ENCODE results near the gene NEDD1.

DNA sequence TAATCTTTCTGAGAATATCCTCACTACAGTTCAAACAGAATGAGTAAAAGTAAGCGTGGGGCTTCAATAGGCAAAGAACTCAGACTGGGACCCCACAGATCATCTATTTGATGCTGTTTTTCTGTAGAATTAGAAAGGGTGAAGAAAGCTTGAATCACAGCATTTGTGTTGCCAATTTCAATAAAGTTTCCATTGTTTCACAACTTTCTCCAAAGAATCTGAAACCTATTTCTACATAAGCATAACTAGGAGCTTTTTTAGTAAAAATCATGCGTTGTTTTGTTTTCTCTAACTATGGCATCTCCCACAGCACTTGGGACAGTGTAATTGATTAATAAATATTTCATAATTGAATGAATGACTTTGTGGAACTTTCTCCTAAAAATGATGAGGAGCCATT, 16.7 kb upstream of the NEDD1 start:
- TF ChIP-seq, protein P1, sequence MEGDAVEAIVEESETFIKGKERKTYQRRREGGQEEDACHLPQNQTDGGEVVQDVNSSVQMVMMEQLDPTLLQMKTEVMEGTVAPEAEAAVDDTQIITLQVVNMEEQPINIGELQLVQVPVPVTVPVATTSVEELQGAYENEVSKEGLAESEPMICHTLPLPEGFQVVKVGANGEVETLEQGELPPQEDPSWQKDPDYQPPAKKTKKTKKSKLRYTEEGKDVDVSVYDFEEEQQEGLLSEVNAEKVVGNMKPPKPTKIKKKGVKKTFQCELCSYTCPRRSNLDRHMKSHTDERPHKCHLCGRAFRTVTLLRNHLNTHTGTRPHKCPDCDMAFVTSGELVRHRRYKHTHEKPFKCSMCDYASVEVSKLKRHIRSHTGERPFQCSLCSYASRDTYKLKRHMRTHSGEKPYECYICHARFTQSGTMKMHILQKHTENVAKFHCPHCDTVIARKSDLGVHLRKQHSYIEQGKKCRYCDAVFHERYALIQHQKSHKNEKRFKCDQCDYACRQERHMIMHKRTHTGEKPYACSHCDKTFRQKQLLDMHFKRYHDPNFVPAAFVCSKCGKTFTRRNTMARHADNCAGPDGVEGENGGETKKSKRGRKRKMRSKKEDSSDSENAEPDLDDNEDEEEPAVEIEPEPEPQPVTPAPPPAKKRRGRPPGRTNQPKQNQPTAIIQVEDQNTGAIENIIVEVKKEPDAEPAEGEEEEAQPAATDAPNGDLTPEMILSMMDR (IDR thresholded peaks at IDR 0.05), result no peak
- TF ChIP-seq, protein P2, sequence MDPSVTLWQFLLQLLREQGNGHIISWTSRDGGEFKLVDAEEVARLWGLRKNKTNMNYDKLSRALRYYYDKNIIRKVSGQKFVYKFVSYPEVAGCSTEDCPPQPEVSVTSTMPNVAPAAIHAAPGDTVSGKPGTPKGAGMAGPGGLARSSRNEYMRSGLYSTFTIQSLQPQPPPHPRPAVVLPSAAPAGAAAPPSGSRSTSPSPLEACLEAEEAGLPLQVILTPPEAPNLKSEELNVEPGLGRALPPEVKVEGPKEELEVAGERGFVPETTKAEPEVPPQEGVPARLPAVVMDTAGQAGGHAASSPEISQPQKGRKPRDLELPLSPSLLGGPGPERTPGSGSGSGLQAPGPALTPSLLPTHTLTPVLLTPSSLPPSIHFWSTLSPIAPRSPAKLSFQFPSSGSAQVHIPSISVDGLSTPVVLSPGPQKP (IDR thresholded peaks at IDR 0.05; ENCODE audit: low read depth, low read length), result no peak
- TF ChIP-seq MYC (IDR thresholded peaks at IDR 0.05; ENCODE audit: borderline replicate concordance, low read length) (no peak), POLR2AphosphoS2 (conservative IDR thresholded peaks at IDR 0.05; ENCODE audit: low read length) (no peak)
